GM21515 (cell line): ENCODE data around the gene AMELX.

Experiments used
- ATAC-seq: cut with Tn5 transposase; IDR thresholded peaks from one replicate; pipeline ENCODE4 v1.9.1; 2021; ENCODE audit not compliant: unreplicated experiment

Gene AMELX

GRCh38 chrX:11293113-11293512 lies at the start of gene AMELX:
Gene AMELX, plus strand, starts transcription at chrX:11293413. Its CDS starts 1,376 bp downstream, at chrX:11294789.
- no peak for ATAC-seq

- no peak for ATAC-seq
Observed at GRCh38 chrX:11244636-11245035, 48.6 kb upstream of the AMELX start.

GRCh38 chrX:11254417-11255109 lies 38.6 kb upstream of the AMELX start:
- no peak for ATAC-seq

GRCh38 chrX:11257290-11257689 lies 35.9 kb upstream of the AMELX start:
- ATAC-seq, result no peak

GRCh38 chrX:11257711-11258110 lies 35.5 kb upstream of the AMELX start:
- no peak for ATAC-seq

- ATAC-seq, result no peak
Observed at GRCh38 chrX:11259437-11259836, 33.8 kb upstream of the AMELX start.

- no peak for ATAC-seq
Observed at GRCh38 chrX:11261260-11261659, 32.0 kb upstream of the AMELX start.

GRCh38 chrX:11264925-11265324 lies 28.3 kb upstream of the AMELX start:
- ATAC-seq, result no peak

- no peak for ATAC-seq
Observed at GRCh38 chrX:11265352-11265751, 27.9 kb upstream of the AMELX start.

- ATAC-seq, result no peak
Observed at GRCh38 chrX:11266573-11267003, 26.6 kb upstream of the AMELX start.

GRCh38 chrX:11267425-11267824 lies 25.8 kb upstream of the AMELX start:
- ATAC-seq, result no peak

GRCh38 chrX:11269006-11269405 lies 24.2 kb upstream of the AMELX start:
- no peak for ATAC-seq

- ATAC-seq, result no peak
Observed at GRCh38 chrX:11269996-11270395, 23.2 kb upstream of the AMELX start.

- no peak for ATAC-seq
Observed at GRCh38 chrX:11272290-11272689, 20.9 kb upstream of the AMELX start.

- no peak for ATAC-seq
Observed at GRCh38 chrX:11272863-11273262, 20.4 kb upstream of the AMELX start.

GRCh38 chrX:11273544-11273943 lies 19.7 kb upstream of the AMELX start:
- no peak for ATAC-seq

GRCh38 chrX:11282043-11282442 lies 11.2 kb upstream of the AMELX start:
- ATAC-seq, result no peak

GRCh38 chrX:11285651-11286050 lies 7.6 kb upstream of the AMELX start:
- no peak for ATAC-seq

- no peak for ATAC-seq
Observed at GRCh38 chrX:11287505-11287904, 5.7 kb upstream of the AMELX start.

GRCh38 chrX:11290416-11291102 lies 2.7 kb upstream of the AMELX start:
- ATAC-seq, result no peak

- no peak for ATAC-seq
Observed at GRCh38 chrX:11296051-11296450, 2.8 kb downstream of the AMELX start.

- no peak for ATAC-seq
Observed at GRCh38 chrX:11298600-11298999, 5.4 kb downstream of the AMELX start.

GRCh38 chrX:11304829-11305228 lies 11.6 kb downstream of the AMELX start:
- ATAC-seq, result no peak
